Testis (tissue), 3 donors: ENCODE measurements around the gene THAP12. TPM values are rescaled to one million over a fixed set of nuclear protein-coding genes. Genes with fewer than 3 reads are reported as not detected.
"Not testable (repeated sequence)": the region's sequence is repeated elsewhere in the genome, so short reads cannot be mapped to it uniquely, and the experiment has no call there.

Experiments
- DNase-seq: peaks from one replicate; pipeline ENCODE4 v3.0.0-alpha.2; 2019
- H3K27ac ChIP-seq, 2 donors: fragments of 200-600 bp; sonication (generic); one replicate each; pipeline ENCODE4 v1.5.1; 2019
- H3K27me3 ChIP-seq: fragments of 200-600 bp; sonication (generic); one replicate; pipeline ENCODE4 v1.5.1; 2019
- H3K36me3 ChIP-seq: fragments of 200-600 bp; sonication (generic); one replicate; pipeline ENCODE4 v1.5.1; 2017; ENCODE audit warnings: low read depth; ENCODE audit errors: missing control alignments
- H3K4me1 ChIP-seq: fragments of 200-600 bp; sonication (generic); one replicate; pipeline ENCODE4 v1.5.1; 2019
- H3K4me3 ChIP-seq, 2 donors: fragments of 200-600 bp; sonication (generic); one replicate each; pipeline ENCODE4 v1.5.1; 2017 to 2019
- H3K9me3 ChIP-seq: fragments of 200-600 bp; sonication (generic); one replicate; pipeline ENCODE4 v1.5.1; 2017
- POLR2A ChIP-seq: fragments of 450-650 bp; IDR thresholded peaks from one replicate; pipeline ENCODE4 v1.6.1; 2017; ENCODE audit warnings: antibody characterized with exemption, mild to moderate bottlenecking, moderate library complexity
- WGBS, 2 donors: methylation state at CpG; one replicate each; pipeline ENCODE4 v1.1.5; 2018; 5-methylcytosine and 5-hydroxymethylcytosine counted together
- intact Hi-C: fragments of 100-400 bp; cut with DNase I; formaldehyde crosslinking; loops from one replicate; pipeline ENCODE4 v1.15.1; 2023; ENCODE audit warnings: low total_unique reads
- polyA plus RNA-seq: library from polyadenylated mRNA; stranded (reverse); fragments of 350-450 nt; fragmentation: Illumina TruSeq; extraction: RNeasy Lipid Tissue Mini Kit (QIAGEN cat#74804); gene quantifications from one replicate; pipeline ENCODE4 v1.2.3, GENCODE V29; 2014; ENCODE audit warnings: low read depth, low replicate concordance; ENCODE audit not compliant: insufficient read depth
- total RNA-seq, 2 donors: library from RNA; depleted of rRNA; stranded (reverse); fragments of >200 nt; gene quantifications; one replicate each; pipeline ENCODE4 v1.2.3, GENCODE V29; 2016
- TF ChIP-seq, protein P1 (sequence below), 3 experiments: fragments of 450-650 bp in 2 of 3; fragments of 200-600 bp in 1 of 3; sonication (generic) in 1 of 3; IDR thresholded peaks; one replicate each; pipeline ENCODE4 v1.5.1; 2016 to 2019; ENCODE audit warnings: antibody characterized with exemption in 3 of 3, mild to moderate bottlenecking in 2 of 3, moderate library complexity in 1 of 3

THAP12 gene
- total and polyA plus RNA-seq, 3 donors from 2014 or later: 37.7 to 41.0 (median 39.8) TPM

DNA sequence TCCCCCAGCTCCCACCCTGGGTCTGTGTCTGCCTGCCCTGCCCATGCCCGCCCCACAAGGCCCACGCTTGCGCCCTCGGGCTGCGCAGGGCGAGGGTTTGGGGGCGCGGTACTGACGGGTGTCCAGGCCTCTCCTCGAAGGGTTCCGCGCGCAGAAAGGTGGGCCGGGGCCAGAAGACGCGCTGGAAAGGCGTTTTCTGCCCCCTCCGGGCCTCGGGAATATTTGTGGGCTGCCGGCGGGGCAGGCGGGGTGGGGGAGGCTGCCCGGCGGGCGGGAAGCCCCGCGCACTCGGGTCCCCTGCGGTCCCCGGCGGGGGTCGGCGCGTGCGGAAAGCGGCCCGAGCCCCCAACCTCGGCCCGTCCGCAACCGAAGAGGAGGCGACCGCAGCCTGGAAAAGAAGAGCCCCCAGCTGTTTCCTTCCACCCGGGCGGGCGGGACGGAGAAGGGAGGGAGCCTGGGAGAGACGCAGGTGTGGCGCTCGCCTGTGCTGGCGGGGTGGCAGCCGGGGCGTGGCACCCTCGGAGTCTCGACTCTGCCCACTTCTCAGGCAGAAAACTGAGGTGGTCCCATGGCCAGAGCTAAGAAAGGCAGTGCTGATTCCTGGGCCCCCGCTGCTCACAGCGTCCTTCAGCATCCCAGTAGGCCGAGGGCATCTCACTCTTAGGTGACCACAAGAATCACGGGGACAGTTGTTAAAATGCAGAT lies 59.0 kb downstream of the THAP12 start:
- DNase-seq: no peak
- Histone ChIP-seq H3K4me1 (no peaks in the 10 kb centered on the region), H3K27me3 (no peaks in the 10 kb centered on the region), H3K9me3 (no peaks in the 10 kb centered on the region), H3K4me3 (peak overlapping the region in 1 of 2 donors; percentile 17), H3K36me3 (no peaks in the 10 kb centered on the region), H3K27ac (no peak overlapping the region)
- intact Hi-C loops: no loop called here
- 19 to 38% methylated on average over 9 to 48 of the region's 59 CpGs for WGBS, 2 donors
- no peak for TF ChIP-seq POLR2A
- TF ChIP-seq, protein P1, sequence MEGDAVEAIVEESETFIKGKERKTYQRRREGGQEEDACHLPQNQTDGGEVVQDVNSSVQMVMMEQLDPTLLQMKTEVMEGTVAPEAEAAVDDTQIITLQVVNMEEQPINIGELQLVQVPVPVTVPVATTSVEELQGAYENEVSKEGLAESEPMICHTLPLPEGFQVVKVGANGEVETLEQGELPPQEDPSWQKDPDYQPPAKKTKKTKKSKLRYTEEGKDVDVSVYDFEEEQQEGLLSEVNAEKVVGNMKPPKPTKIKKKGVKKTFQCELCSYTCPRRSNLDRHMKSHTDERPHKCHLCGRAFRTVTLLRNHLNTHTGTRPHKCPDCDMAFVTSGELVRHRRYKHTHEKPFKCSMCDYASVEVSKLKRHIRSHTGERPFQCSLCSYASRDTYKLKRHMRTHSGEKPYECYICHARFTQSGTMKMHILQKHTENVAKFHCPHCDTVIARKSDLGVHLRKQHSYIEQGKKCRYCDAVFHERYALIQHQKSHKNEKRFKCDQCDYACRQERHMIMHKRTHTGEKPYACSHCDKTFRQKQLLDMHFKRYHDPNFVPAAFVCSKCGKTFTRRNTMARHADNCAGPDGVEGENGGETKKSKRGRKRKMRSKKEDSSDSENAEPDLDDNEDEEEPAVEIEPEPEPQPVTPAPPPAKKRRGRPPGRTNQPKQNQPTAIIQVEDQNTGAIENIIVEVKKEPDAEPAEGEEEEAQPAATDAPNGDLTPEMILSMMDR (IDR thresholded peaks at IDR 0.05): no peak

DNA sequence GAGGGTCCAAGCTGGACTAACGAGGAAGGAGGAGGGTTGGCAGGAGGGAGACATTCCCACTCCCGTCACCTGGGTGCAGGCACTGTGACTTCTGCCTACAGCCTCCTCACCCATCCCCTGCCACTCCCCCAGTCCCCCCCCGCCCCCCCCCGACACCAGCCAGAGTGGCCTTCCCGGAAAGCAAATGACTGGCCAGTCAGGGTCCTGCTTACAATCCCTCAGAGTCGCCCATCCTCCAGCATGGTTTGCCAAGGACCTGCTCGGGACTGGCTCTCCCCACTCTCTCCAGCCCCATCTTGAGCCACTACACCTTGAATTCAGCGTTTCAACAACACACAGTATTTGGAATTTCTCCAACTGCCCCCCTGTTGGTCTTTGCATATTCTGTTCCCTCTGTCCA lies 59.6 kb downstream of the THAP12 start:
- TF ChIP-seq, protein P1 (IDR thresholded peaks at IDR 0.05): no peak
- no peak for TF ChIP-seq POLR2A
- 42 to 49% methylated on average over 7 to 8 of the region's 8 CpGs for WGBS, 2 donors
- H3K4me1 ChIP-seq: no peaks in the 10 kb centered on the region
- intact Hi-C loops: no loop called here
- H3K4me3 ChIP-seq: no peak overlapping the region
- H3K27me3 ChIP-seq: no peaks in the 10 kb centered on the region
- H3K9me3 ChIP-seq: no peaks in the 10 kb centered on the region
- no peak overlapping the region for H3K27ac ChIP-seq
- no peak for DNase-seq
- no peaks in the 10 kb centered on the region for H3K36me3 ChIP-seq

DNA sequence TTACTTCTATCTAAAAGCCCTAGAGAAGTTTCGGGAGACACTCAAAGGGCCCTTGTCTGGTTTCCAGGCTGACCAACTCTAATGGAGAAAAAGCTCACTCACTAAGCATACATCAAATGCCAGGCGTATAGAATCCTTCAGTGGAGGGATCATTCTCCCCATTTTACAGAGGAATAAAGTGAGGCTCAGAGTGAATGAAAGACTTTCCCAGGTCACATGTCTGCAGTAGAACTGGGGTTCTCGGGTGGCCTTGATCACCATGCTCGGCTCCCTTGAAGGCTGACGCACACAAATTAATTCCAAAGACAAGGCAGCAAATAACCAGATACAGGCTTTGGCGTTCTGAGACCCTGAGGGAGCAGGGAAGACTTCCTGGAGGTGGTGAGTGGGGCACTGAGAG lies 60.0 kb downstream of the THAP12 start:
- Histone ChIP-seq H3K4me3 (no peak overlapping the region), H3K27ac (no peak overlapping the region), H3K27me3 (no peaks in the 10 kb centered on the region), H3K9me3 (no peaks in the 10 kb centered on the region), H3K4me1 (no peaks in the 10 kb centered on the region), H3K36me3 (no peaks in the 10 kb centered on the region)
- intact Hi-C loops: no loop called here
- TF ChIP-seq POLR2A: no peak
- TF ChIP-seq, protein P1 (IDR thresholded peaks at IDR 0.05): no peak
- no peak for DNase-seq
- 77 to 86% methylated on average over 6 of the region's 6 CpGs for WGBS, 2 donors

DNA sequence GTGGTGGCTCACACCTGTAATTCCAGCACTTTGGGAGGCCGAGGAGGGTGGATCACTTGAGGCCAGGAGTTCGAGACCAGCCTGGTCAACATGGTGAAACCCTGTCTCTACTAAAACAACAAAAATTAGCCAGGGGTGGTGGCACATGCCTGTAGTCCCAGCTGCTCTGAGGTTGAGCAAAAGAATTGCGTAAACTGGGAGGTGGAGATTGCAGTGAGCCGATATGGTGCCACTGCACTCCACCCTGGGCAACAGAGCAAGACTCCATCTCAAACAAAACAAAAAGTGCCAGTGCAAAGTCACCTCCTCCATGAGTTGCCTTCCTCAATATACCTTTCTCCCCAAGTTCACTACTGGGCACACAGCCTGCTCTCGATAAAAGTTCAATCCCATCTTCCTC lies 61.1 kb downstream of the THAP12 start:
- H3K27ac ChIP-seq, H3K4me1 ChIP-seq, H3K27me3 ChIP-seq, H3K4me3 ChIP-seq, H3K9me3 ChIP-seq, H3K36me3 ChIP-seq, DNase-seq, intact Hi-C loops: not testable (repeated sequence)
- WGBS, 2 donors: 88 to 92% methylated on average over 5 of the region's 5 CpGs

DNA sequence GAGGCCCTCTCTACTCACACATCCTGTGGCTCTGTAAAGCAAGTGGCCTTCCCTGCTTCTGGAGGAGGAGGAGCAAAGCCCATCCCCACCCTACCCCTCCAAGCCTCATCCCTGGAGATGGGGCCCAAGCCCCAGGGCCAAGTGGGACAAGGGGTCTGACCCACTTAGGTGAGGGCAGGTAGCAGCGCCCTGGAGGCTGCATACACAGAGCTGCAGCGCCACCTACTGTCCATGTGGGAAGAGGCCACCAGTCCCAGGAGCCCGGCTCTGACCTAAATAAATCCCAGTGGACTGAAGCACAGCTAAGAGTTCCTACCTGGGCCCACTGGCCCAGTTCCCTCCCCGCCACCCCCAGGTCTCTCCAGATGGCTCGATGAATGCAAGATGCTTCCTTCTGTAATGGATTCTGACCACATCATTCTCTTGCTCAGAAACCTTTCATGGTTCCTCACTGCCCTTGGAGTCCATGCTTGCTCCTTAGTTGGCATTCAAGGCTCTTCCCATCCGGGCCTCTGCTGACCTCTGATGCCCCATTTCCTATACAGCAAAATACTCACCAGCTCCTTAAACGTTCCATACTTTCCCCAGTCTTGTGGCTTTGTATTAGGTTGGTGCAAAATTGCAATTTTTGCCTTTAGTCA lies 62.1 kb downstream of the THAP12 start:
- 17 to 32% methylated on average over 4 to 7 of the region's 7 CpGs for WGBS, 2 donors
- Histone ChIP-seq H3K27me3 (no peaks in the 10 kb centered on the region), H3K9me3 (no peaks in the 10 kb centered on the region), H3K4me3 (no peak overlapping the region), H3K4me1 (no peaks in the 10 kb centered on the region), H3K36me3 (no peaks in the 10 kb centered on the region), H3K27ac (no peak overlapping the region)
- intact Hi-C loops: no loop called here
- DNase-seq: peak; percentile 92
- TF ChIP-seq, protein P1 (IDR thresholded peaks at IDR 0.05): peak; percentile 77 to 89 (median 84)
- no peak for TF ChIP-seq POLR2A
